PC-3 (cell line): ENCODE data around the gene RAI14. TPM values are rescaled to one million over a fixed set of nuclear protein-coding genes. Genes with fewer than 3 reads are reported as not detected.

ENCODE experiments used
- ATAC-seq: fragments of 200-7000 bp; cut with Tn5 transposase; 2 replicates; pipeline ENCODE4 v1.9.1; 2020; ENCODE audit warnings: mild to moderate bottlenecking, moderate library complexity
- BruUV-seq: library from RNA; stranded (reverse); fragments of 400-500 nt; replicated peaks from 2 replicates; lab custom pipeline; 2021; lab: Mats Ljungman, UMichigan
- CTCF ChIA-PET: fragments of 300-600 bp; sonication (Branson Sonifier 250); formaldehyde crosslinking; loops from one replicate; lab custom pipeline; 2022; ENCODE audit warnings: antibody characterized with exemption; lab: Charles Lee
- POLR2A ChIA-PET: fragments of 300-600 bp; sonication (Branson Sonifier 250); formaldehyde crosslinking; loops from one replicate; lab custom pipeline; 2022; ENCODE audit warnings: antibody characterized with exemption; ENCODE audit not compliant: unreplicated experiment; lab: Charles Lee
- DNase-seq: peaks from one replicate; pipeline ENCODE4 v3.0.0-alpha.2; 2015
- H2AFZ ChIP-seq: fragments of 300-600 bp; sonication (generic); 2 replicates; pipeline ENCODE4 v1.6.0; 2016; ENCODE audit warnings: antibody characterized with exemption, low read length
- H3F3A ChIP-seq: fragments of 300-600 bp; sonication (generic); one replicate; pipeline ENCODE4 v1.6.0; 2017; ENCODE audit warnings: antibody characterized with exemption, low read length, control low read depth, mild to moderate bottlenecking; ENCODE audit not compliant: unreplicated experiment
- H3K27ac ChIP-seq: fragments of 300-600 bp; sonication (generic); 2 replicates; pipeline ENCODE4 v1.5.1; 2016; ENCODE audit warnings: mild to moderate bottlenecking, low read length
- H3K27me3 ChIP-seq: fragments of 300-600 bp; sonication (generic); 2 replicates; pipeline ENCODE4 v1.6.1; 2016; ENCODE audit warnings: low read length, mixed read lengths
- H3K36me3 ChIP-seq: fragments of 300-600 bp; sonication (generic); 2 replicates; pipeline ENCODE4 v1.6.1; 2016; ENCODE audit warnings: low read depth, mixed run types, low read length, mixed read lengths
- H3K4me1 ChIP-seq: fragments of 300-600 bp; sonication (generic); 2 replicates; pipeline ENCODE4 v1.5.1; 2016; ENCODE audit warnings: low read length; ENCODE audit not compliant: insufficient read depth
- H3K4me2 ChIP-seq: fragments of 300-600 bp; sonication (generic); 2 replicates; pipeline ENCODE4 v1.6.0; 2016; ENCODE audit warnings: low read length
- H3K4me3 ChIP-seq: fragments of 300-600 bp; sonication (generic); 2 replicates; pipeline ENCODE4 v1.5.1; 2016; ENCODE audit warnings: mild to moderate bottlenecking, low read length, mixed read lengths
- H3K79me2 ChIP-seq: fragments of 300-600 bp; sonication (generic); 2 replicates; pipeline ENCODE4 v1.6.1; 2017; ENCODE audit warnings: low read length, mixed read lengths
- H3K9ac ChIP-seq: fragments of 300-600 bp; sonication (generic); 2 replicates; pipeline ENCODE4 v1.6.0; 2016; ENCODE audit warnings: mild to moderate bottlenecking, low read length
- H3K9me2 ChIP-seq: fragments of 300-600 bp; sonication (generic); replicated peaks from 2 replicates; pipeline ENCODE4 v1.6.1; 2016; ENCODE audit warnings: mixed run types, low read length, mixed read lengths
- H3K9me3 ChIP-seq: fragments of 300-600 bp; sonication (generic); 2 replicates; pipeline ENCODE4 v1.6.1; 2016; ENCODE audit warnings: low read length, mixed read lengths
- H4K20me1 ChIP-seq: fragments of 300-600 bp; sonication (generic); 2 replicates; pipeline ENCODE4 v1.6.1; 2016; ENCODE audit warnings: low read length, mixed read lengths
- EZH2 ChIP-seq: fragments of 300-600 bp; sonication (generic); IDR thresholded peaks from one replicate; pipeline ENCODE4 v1.6.1; 2017; ENCODE audit warnings: antibody characterized with exemption, mild to moderate bottlenecking, low read length; ENCODE audit not compliant: unreplicated experiment
- EZH2phosphoT487 ChIP-seq: fragments of 300-600 bp; sonication (generic); IDR thresholded peaks from 2 replicates; pipeline ENCODE4 v1.6.1; 2018; ENCODE audit warnings: mild to moderate bottlenecking, antibody characterized with exemption, low read length, borderline replicate concordance
- intact Hi-C: fragments of 100-400 bp; cut with micrococcal nuclease; formaldehyde crosslinking; loops from 2 replicates; pipeline ENCODE4 v1.9.0; 2023
- total RNA-seq: library from RNA; depleted of rRNA; stranded (reverse); fragments of >200 nt; gene quantifications from 2 replicates; pipeline ENCODE4 v1.2.3, GENCODE V29; 2014
- TF ChIP-seq, protein P1 (sequence below): fragments of 300-600 bp; sonication (generic); conservative IDR thresholded peaks from 2 replicates; pipeline ENCODE4 v1.5.1; 2017; ENCODE audit warnings: antibody characterized with exemption, low read depth, mild to moderate bottlenecking, low read length

Gene RAI14
- total RNA-seq, 1 experiment from 2014 or later, result 73.5 TPM

DNA sequence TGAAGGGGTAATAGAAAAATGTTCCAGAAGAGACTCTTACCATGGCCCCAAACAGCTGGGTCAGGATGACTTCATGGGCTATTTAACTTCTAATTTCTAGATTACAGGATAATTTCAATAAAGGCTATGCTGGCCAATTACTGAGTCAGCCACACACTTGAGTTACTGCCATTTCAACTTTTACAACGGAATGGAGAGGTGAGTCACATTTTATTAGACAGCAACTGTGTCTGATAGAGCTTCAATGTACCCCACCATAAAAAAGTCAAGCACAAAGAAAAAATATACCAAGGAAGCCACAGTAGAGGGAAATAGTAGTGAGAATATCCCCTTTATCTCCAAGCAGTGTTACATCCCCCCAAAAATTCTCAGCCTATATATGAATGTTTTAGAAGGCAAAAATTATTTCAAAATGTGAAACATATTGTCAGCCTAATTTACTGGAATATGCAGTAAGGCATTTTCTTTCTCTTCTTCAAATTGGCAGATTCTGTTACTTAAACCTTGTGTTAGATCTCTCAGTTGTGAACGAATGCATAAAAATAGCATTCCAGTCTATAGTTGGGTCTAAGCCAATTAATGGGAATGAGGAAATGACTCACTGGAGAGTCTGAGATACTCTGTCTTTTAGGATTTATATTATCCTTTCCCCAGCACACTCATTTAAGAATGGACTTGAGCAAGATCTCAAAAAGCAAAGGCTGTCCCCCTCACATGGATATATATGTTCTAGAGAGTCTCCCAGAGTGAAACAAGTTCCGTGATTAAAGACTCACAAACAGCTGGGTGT is 47.1 kb upstream of the RAI14 start:
- ChIA-PET POLR2A (interaction anchor here (0.6 kb wide), 2 partner anchors 22 to 158 kb away, joined by 4 to 6 read pairs; no protein-coding TSS in a partner anchor), CTCF (no interaction called here)
- peak overlapping the region; percentile 19; the same call in 1 of the 2 replicates for H3K4me3 ChIP-seq
- H2AFZ ChIP-seq, result no peak overlapping the region
- DNase-seq (peak; percentile 92), ATAC-seq (peak; percentile 72)
- H3K36me3 ChIP-seq, result no peaks in the 10 kb centered on the region
- no peaks in the 10 kb centered on the region for H4K20me1 ChIP-seq
- no TSS peak for BruUV-seq
- H3K27ac ChIP-seq, result peak overlapping the region; percentile 95
- no peaks in the 10 kb centered on the region for H3K79me2 ChIP-seq
- intact Hi-C loops, result loop anchor here (1.0 to 2.0 kb wide), 3 partner anchors 24 to 108 kb away; no protein-coding TSS in a partner anchor
- H3K4me1 ChIP-seq, result peaks cover 43% of the 10 kb centered on the region
- H3F3A ChIP-seq, result peaks cover 10% of the 10 kb centered on the region
- no peaks in the 10 kb centered on the region for H3K9me2 ChIP-seq
- H3K9ac ChIP-seq, result peak overlapping the region; percentile 75
- no peaks in the 10 kb centered on the region for H3K27me3 ChIP-seq
- TF ChIP-seq EZH2phosphoT487 (no peak), EZH2 (no peak)
- TF ChIP-seq, protein P1, sequence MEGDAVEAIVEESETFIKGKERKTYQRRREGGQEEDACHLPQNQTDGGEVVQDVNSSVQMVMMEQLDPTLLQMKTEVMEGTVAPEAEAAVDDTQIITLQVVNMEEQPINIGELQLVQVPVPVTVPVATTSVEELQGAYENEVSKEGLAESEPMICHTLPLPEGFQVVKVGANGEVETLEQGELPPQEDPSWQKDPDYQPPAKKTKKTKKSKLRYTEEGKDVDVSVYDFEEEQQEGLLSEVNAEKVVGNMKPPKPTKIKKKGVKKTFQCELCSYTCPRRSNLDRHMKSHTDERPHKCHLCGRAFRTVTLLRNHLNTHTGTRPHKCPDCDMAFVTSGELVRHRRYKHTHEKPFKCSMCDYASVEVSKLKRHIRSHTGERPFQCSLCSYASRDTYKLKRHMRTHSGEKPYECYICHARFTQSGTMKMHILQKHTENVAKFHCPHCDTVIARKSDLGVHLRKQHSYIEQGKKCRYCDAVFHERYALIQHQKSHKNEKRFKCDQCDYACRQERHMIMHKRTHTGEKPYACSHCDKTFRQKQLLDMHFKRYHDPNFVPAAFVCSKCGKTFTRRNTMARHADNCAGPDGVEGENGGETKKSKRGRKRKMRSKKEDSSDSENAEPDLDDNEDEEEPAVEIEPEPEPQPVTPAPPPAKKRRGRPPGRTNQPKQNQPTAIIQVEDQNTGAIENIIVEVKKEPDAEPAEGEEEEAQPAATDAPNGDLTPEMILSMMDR, result no peak
- peak overlapping the region; percentile 70 for H3K4me2 ChIP-seq
- no peaks in the 10 kb centered on the region for H3K9me3 ChIP-seq

DNA sequence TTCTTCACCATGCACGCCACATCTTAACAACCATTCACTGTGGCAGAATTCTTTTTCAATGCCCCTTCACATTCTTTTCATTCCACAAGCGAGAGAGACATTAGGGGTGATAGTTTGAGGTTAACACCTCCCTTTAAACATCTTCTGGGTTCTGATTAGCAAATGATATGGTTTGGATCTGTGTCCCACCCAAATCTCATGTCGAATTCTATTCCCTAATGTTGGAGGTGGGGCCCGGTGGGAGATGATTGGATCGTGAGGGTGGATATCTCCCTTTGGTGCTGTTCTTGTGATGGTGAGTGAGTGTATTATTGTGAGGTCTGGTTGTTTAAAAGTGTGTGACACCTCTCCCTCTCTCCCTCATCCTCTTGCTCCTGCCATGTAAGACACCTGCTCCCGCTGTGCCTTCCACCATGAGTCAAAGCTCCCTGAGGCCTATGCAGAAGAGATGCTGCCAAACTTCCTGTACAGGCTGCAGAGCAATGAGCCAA is 46.1 kb upstream of the RAI14 start:
- no peak overlapping the region for H3K4me3 ChIP-seq
- peaks cover 10% of the 10 kb centered on the region for H3F3A ChIP-seq
- H3K79me2 ChIP-seq, result no peaks in the 10 kb centered on the region
- DNase-seq (peak; percentile 68), ATAC-seq (peak; percentile 61)
- H3K27ac ChIP-seq, result peak overlapping the region; percentile 95
- H3K27me3 ChIP-seq, result no peaks in the 10 kb centered on the region
- ChIA-PET CTCF (interaction anchor here (0.6 kb wide), 1 partner anchor 49 kb away, joined by 3 read pairs; no protein-coding TSS in a partner anchor), POLR2A (no interaction called here)
- no peaks in the 10 kb centered on the region for H4K20me1 ChIP-seq
- TF ChIP-seq EZH2, result no peak
- TF ChIP-seq, protein P1, result no peak
- no peak for TF ChIP-seq EZH2phosphoT487
- intact Hi-C loops, result loop anchor here (1.0 to 2.0 kb wide), 3 partner anchors 25 to 107 kb away; no protein-coding TSS in a partner anchor
- peak overlapping the region; percentile 75 for H3K9ac ChIP-seq
- H3K36me3 ChIP-seq, result no peaks in the 10 kb centered on the region
- BruUV-seq, result no TSS peak
- H3K9me2 ChIP-seq, result no peaks in the 10 kb centered on the region
- peaks cover 43% of the 10 kb centered on the region for H3K4me1 ChIP-seq
- peak overlapping the region; percentile 70 for H3K4me2 ChIP-seq
- no peaks in the 10 kb centered on the region for H3K9me3 ChIP-seq
- H2AFZ ChIP-seq, result peak overlapping the region; percentile 19; the same call in 1 of the 2 replicates
